ENCODE measurements around the gene CITED2. TPM values are rescaled to one million over a fixed set of nuclear protein-coding genes. Genes with fewer than 3 reads are reported as not detected.

Gene CITED2
- polyA plus RNA-seq, 1 donor, result 107 TPM

DNA sequence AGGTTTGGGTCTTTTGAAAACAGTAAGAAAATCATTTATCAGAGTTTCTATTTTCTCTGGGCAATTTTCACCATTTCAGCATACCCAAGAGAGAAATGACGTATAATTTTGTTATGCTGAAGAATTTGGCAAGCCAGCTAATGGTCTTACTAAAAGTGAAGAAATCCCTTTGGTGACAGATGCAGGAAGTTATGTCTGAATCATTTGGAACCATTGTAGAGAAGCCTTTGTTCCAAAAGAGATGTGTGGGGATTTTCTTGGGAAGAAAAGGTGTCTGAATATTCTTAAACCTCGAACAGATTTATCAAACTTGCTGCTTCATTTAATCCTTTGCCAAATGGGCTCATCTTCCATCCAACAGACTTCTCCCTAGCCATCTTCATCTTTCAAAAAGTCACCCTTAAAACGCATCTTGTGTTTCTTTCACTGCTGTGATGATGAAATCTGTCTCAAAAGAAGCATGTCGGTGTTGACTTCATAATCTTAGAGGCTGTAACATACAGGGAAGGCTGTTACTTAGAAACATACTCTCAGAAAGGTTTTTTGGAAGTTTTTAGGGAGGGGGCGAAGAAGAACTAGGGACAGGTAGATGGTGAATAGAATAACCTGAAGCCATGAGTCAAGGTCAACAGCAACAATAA, 39.5 kb downstream of the CITED2 start:
- 96% methylated on average over 3 of the region's 5 CpGs for WGBS (ENCODE audit: insufficient coverage, low lambda C conversion rate)
- Histone ChIP-seq H3K27ac (ENCODE audit: low read length) (no peak overlapping the region), H3K27me3 (ENCODE audit: control insufficient read depth, insufficient read depth, low read length) (no peaks in the 10 kb centered on the region), H3K36me3 (ENCODE audit: control insufficient read depth, insufficient read depth, low read length) (no peaks in the 10 kb centered on the region), H3K4me3 (ENCODE audit: low read length) (no peak overlapping the region), H3K9me3 (ENCODE audit: control insufficient read depth, low read depth, low read length) (no peaks in the 10 kb centered on the region), H3K4me1 (ENCODE audit: control insufficient read depth, insufficient read depth, low read length) (no peaks in the 10 kb centered on the region)
- no peak for DNase-seq

DNA sequence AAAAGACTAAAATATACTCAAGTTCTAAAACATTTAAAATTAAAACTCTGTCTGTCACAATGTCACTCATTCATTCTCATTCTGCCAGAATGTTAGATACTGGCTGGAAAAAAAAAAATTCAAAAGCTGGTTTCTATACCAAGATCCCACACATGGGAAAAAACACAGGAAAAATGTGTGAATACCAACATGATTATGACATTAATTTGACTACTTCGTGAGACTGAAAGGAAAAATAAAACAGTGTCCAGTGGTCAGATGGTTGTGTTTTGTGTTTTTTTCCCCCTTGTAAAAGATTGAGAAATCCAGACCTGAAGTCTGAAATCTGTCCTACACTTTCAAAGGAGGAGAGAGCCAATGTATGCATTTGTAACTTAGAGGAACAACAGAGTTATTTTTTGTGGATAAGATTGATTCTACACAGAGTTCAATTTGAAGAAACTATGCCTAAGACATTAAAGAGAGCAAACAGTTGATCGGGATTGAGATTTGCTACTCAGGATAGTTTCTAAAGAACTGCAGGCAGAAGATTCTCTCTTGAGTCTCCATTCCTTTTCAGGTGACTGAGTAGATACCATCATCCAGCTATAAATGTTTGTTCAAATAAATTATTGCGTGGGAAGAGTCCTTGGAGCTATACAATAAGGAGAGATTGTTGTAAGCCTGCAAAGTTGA, 43.5 kb downstream of the CITED2 start:
- Histone ChIP-seq H3K27me3 (ENCODE audit: control insufficient read depth, insufficient read depth, low read length) (no peaks in the 10 kb centered on the region), H3K4me3 (ENCODE audit: low read length) (no peak overlapping the region), H3K36me3 (ENCODE audit: control insufficient read depth, insufficient read depth, low read length) (no peaks in the 10 kb centered on the region), H3K9me3 (ENCODE audit: control insufficient read depth, low read depth, low read length) (no peaks in the 10 kb centered on the region), H3K4me1 (ENCODE audit: control insufficient read depth, insufficient read depth, low read length) (no peaks in the 10 kb centered on the region), H3K27ac (ENCODE audit: low read length) (no peak overlapping the region)
- DNase-seq, result no peak
- WGBS (ENCODE audit: insufficient coverage, low lambda C conversion rate), result 75% methylated on average over 1 of the region's 3 CpGs

DNA sequence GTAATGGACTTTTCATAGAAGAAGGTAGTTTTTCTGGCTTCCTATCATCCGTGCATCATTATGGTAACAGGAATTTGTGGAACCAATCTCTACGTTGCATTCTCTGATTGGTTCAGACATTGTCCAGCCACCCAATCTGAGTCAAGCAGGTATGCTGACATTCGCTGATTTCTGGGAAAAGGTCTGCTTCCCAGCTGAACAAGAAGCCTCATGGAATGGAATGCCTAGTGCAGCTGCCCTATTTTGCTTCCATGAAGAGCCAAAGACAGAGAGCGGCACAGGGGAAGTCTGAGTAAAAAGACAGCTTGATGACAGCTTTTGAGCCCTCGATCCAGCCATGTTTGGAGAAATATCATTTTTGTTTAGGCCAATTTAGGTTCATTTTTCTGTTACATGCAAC, 44.1 kb downstream of the CITED2 start:
- H3K4me1 ChIP-seq (ENCODE audit: control insufficient read depth, insufficient read depth, low read length), result no peaks in the 10 kb centered on the region
- H3K4me3 ChIP-seq (ENCODE audit: low read length), result no peak overlapping the region
- DNase-seq, result no peak
- no peak overlapping the region for H3K27ac ChIP-seq (ENCODE audit: low read length)
- H3K27me3 ChIP-seq (ENCODE audit: control insufficient read depth, insufficient read depth, low read length), result no peaks in the 10 kb centered on the region
- WGBS (ENCODE audit: insufficient coverage, low lambda C conversion rate), result no CpG with 5 or more reads among the region's 5 CpGs
- no peaks in the 10 kb centered on the region for H3K9me3 ChIP-seq (ENCODE audit: control insufficient read depth, low read depth, low read length)
- H3K36me3 ChIP-seq (ENCODE audit: control insufficient read depth, insufficient read depth, low read length), result no peaks in the 10 kb centered on the region

DNA sequence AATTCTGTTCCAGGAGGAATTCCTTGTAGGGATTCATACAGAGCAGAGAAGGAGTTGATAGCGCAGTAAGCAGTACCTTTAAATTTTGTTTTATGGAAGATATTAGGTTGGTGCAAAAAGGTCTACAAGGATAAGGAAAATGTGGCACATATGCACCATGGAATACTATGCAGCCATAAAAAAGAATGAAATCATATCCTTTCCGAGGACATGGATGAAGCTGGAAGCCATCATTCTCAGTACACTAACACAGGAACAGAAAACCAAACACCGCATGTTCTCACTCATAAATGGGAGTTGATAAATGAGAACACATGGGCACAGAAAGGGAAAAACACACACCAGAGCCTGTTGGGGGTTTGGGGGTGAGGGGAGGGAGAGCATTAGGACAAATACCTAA, 45.2 kb downstream of the CITED2 start:
- Histone ChIP-seq H3K4me3 (ENCODE audit: low read length) (no peak overlapping the region), H3K9me3 (ENCODE audit: control insufficient read depth, low read depth, low read length) (no peaks in the 10 kb centered on the region), H3K36me3 (ENCODE audit: control insufficient read depth, insufficient read depth, low read length) (no peaks in the 10 kb centered on the region), H3K27me3 (ENCODE audit: control insufficient read depth, insufficient read depth, low read length) (no peaks in the 10 kb centered on the region), H3K27ac (ENCODE audit: low read length) (no peak overlapping the region), H3K4me1 (ENCODE audit: control insufficient read depth, insufficient read depth, low read length) (no peaks in the 10 kb centered on the region)
- WGBS (ENCODE audit: insufficient coverage, low lambda C conversion rate), result no CpG with 5 or more reads among the region's 3 CpGs
- DNase-seq, result no peak

DNA sequence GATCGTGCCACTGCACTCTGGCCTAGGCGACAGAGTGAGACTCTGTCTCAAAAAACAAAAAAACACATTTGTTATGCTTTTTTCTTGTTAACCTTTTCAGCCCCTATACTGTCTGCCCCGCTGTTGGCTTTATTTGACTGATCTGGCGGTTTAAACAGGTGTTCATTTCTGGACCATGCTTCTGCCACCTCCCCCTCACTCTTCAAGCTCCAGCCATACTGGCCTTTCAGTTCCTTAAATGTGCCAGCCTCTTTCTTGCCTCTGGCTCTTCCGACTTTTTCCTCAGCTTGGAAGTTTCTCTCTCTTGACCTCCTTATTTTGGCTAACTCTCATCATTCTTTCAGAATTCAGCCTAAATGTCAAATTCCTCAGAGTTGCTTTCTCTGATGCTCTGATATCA, 47.4 kb downstream of the CITED2 start:
- Histone ChIP-seq H3K9me3 (ENCODE audit: control insufficient read depth, low read depth, low read length) (no peaks in the 10 kb centered on the region), H3K4me1 (ENCODE audit: control insufficient read depth, insufficient read depth, low read length) (no peaks in the 10 kb centered on the region), H3K4me3 (ENCODE audit: low read length) (no peak overlapping the region), H3K27me3 (ENCODE audit: control insufficient read depth, insufficient read depth, low read length) (no peaks in the 10 kb centered on the region), H3K27ac (ENCODE audit: low read length) (no peak overlapping the region), H3K36me3 (ENCODE audit: control insufficient read depth, insufficient read depth, low read length) (no peaks in the 10 kb centered on the region)
- DNase-seq, result no peak
- WGBS (ENCODE audit: insufficient coverage, low lambda C conversion rate), result 90% methylated on average over 3 of the region's 5 CpGs

DNA sequence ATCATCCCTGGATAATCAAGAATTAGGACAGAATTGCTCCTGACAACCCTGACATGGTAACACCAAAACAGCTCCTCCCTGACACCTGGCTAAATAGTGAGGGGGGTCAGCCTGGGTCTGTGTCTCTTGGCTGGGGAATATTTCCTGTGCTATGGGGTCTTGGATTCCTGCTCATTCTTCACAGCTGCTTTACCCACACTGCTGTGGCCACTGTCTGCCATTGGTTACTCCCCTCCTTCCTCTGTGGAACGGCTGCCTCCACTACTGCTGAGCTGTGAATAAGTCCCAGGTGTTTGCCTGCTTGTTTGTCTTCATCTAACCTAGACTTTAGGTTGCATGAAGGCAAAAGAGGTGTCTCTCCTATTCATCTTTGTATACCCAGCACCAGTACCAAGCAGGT, 48.8 kb downstream of the CITED2 start:
- no peaks in the 10 kb centered on the region for H3K4me1 ChIP-seq (ENCODE audit: control insufficient read depth, insufficient read depth, low read length)
- no peak overlapping the region for H3K27ac ChIP-seq (ENCODE audit: low read length)
- H3K36me3 ChIP-seq (ENCODE audit: control insufficient read depth, insufficient read depth, low read length), result no peaks in the 10 kb centered on the region
- no peak for DNase-seq
- WGBS (ENCODE audit: insufficient coverage, low lambda C conversion rate), result 80% methylated on average over 1 of the region's 1 CpG
- H3K4me3 ChIP-seq (ENCODE audit: low read length), result no peak overlapping the region
- no peaks in the 10 kb centered on the region for H3K27me3 ChIP-seq (ENCODE audit: control insufficient read depth, insufficient read depth, low read length)
- H3K9me3 ChIP-seq (ENCODE audit: control insufficient read depth, low read depth, low read length), result no peaks in the 10 kb centered on the region

DNA sequence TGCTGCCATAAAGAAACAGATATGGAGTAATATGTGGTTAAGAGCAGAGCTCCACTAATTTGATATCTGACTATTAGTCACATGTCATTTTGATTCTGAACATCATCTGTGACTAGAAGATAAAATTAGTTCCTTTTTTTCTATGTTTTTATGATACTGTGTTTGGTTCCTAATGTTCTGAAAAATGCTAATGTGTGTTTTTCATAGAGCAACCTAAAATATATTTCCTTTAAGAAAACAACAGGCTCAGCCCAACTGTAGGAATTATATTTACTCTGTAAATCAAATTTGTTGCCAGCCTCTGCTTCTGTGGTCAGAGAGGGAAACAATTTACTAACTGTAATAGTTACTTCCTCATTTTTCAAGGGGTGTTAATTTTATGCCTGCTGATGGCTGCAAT, 49.3 kb downstream of the CITED2 start:
- Histone ChIP-seq H3K27me3 (ENCODE audit: control insufficient read depth, insufficient read depth, low read length) (no peaks in the 10 kb centered on the region), H3K9me3 (ENCODE audit: control insufficient read depth, low read depth, low read length) (no peaks in the 10 kb centered on the region), H3K27ac (ENCODE audit: low read length) (no peak overlapping the region), H3K4me3 (ENCODE audit: low read length) (no peak overlapping the region), H3K36me3 (ENCODE audit: control insufficient read depth, insufficient read depth, low read length) (no peaks in the 10 kb centered on the region), H3K4me1 (ENCODE audit: control insufficient read depth, insufficient read depth, low read length) (no peaks in the 10 kb centered on the region)
- no peak for DNase-seq

DNA sequence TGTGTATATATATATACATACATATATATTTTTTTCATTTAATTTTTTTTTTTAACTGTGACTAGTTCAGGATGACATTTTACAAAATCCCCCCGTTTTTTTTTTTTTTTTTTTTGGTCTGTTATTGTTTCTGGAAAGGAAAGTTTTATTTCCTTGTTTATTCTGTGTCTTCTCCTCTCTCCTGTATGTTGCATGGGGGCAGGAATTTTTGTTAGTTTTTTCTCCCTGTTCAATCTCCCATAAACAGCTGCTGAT, 50.2 kb downstream of the CITED2 start:
- Histone ChIP-seq H3K27ac (ENCODE audit: low read length) (peak overlapping the region; percentile 9), H3K9me3 (ENCODE audit: control insufficient read depth, low read depth, low read length) (no peaks in the 10 kb centered on the region), H3K36me3 (ENCODE audit: control insufficient read depth, insufficient read depth, low read length) (no peaks in the 10 kb centered on the region), H3K27me3 (ENCODE audit: control insufficient read depth, insufficient read depth, low read length) (no peaks in the 10 kb centered on the region), H3K4me3 (ENCODE audit: low read length) (no peak overlapping the region), H3K4me1 (ENCODE audit: control insufficient read depth, insufficient read depth, low read length) (no peaks in the 10 kb centered on the region)
- DNase-seq, result no peak
- WGBS (ENCODE audit: insufficient coverage, low lambda C conversion rate), result 63% methylated on average over 1 of the region's 1 CpG

DNA sequence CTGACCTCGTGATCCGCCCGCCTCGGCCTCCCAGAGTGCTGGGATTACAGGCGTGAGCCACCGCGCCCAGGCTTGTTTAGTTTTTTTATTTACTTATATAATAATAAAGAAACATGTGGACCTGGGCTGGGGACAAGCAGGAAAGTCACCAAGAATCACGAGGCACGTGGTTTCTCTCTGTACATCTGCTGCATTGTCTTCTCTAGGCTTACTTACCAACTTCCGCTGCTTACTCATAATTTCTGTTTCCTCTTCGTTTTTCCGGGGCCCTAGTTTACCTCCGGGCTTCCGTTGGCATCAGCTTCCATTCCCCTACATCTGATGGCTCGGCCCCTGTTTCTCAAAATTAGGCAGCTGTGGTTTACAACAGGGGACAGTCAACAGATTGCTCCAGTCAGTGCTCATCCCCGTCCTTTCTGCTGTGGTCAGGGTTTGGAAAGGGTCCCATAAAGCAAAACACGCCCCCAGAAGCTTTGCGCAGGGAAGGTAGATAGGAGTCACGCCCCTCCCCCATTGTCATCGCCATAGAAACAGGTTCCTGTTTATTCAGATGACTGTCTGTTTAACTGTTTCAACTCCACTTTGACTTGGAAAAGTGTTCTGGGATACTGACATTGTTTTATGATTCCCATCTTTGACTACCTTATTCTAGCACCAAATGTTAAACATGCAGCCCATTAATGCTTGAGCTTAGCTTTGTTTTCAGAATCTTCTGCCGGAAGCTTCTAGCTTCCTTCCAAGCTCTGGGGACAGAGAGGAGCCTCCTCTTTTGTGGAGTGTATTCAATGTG, 50.7 kb downstream of the CITED2 start:
- 66% methylated on average over 5 of the region's 21 CpGs for WGBS (ENCODE audit: insufficient coverage, low lambda C conversion rate)
- no peaks in the 10 kb centered on the region for H3K9me3 ChIP-seq (ENCODE audit: control insufficient read depth, low read depth, low read length)
- peak overlapping the region; percentile 7 for H3K4me3 ChIP-seq (ENCODE audit: low read length)
- DNase-seq, result peak; percentile 60 to 65
- no peaks in the 10 kb centered on the region for H3K4me1 ChIP-seq (ENCODE audit: control insufficient read depth, insufficient read depth, low read length)
- H3K36me3 ChIP-seq (ENCODE audit: control insufficient read depth, insufficient read depth, low read length), result no peaks in the 10 kb centered on the region
- H3K27me3 ChIP-seq (ENCODE audit: control insufficient read depth, insufficient read depth, low read length), result no peaks in the 10 kb centered on the region
- H3K27ac ChIP-seq (ENCODE audit: low read length), result peak overlapping the region; percentile 9
